WTC11 (cell line): ENCODE measurements around the gene NOD1. TPM values are rescaled to one million over a fixed set of nuclear protein-coding genes. Genes with fewer than 3 reads are reported as not detected.

Experiments used
- ATAC-seq: fragments of 200-7000 bp; cut with Tn5 transposase; 2 replicates; pipeline ENCODE4 v1.10.0; 2021; ENCODE audit warnings: mild to moderate bottlenecking, moderate library complexity
- CTCF ChIA-PET: fragments of 300-600 bp; sonication (Branson Sonifier 250); formaldehyde crosslinking; loops from one replicate; lab custom pipeline; 2021; ENCODE audit warnings: antibody characterized with exemption; lab: Charles Lee
- POLR2A ChIA-PET: fragments of 350-600 bp; sonication (Branson Sonifier 250); formaldehyde crosslinking; loops from one replicate; lab custom pipeline; 2021; ENCODE audit warnings: antibody characterized with exemption; lab: Charles Lee
- DNase-seq: peaks from one replicate; pipeline ENCODE4 v3.0.0; 2021; ENCODE audit warnings: low spot score
- H3K27ac Mint-ChIP-seq: 2 replicates; pipeline ENCODE4 v1.8.0; 2021; ENCODE audit warnings: mixed read lengths
- H3K27me3 Mint-ChIP-seq: 2 replicates; pipeline ENCODE4 v1.8.0; 2021; ENCODE audit warnings: low read depth, mild to moderate bottlenecking, moderate library complexity, mixed read lengths
- H3K36me3 Mint-ChIP-seq: 2 replicates; pipeline ENCODE4 v1.8.0; 2021; ENCODE audit warnings: mixed read lengths
- H3K4me1 Mint-ChIP-seq: 2 replicates; pipeline ENCODE4 v1.8.0; 2022; ENCODE audit warnings: mixed read lengths
- H3K4me3 Mint-ChIP-seq: 2 replicates; pipeline ENCODE4 v1.8.0; 2021; ENCODE audit warnings: mild to moderate bottlenecking, moderate library complexity, mixed read lengths
- H3K9me3 Mint-ChIP-seq: 2 replicates; pipeline ENCODE4 v1.8.0; 2021; ENCODE audit warnings: mixed read lengths
- CBFB ChIP-seq: sonication (generic); formaldehyde crosslinking; IDR thresholded peaks from 2 replicates; pipeline ENCODE4 v1.8.1; 2022; ENCODE audit warnings: mild to moderate bottlenecking, low read depth, missing genetic modification reagents
- FOXP1 ChIP-seq: sonication (generic); formaldehyde crosslinking; IDR thresholded peaks from 2 replicates; pipeline ENCODE4 v1.8.0; 2022; ENCODE audit warnings: missing genetic modification reagents, mild to moderate bottlenecking, moderate library complexity, borderline replicate concordance
- HMGXB4 ChIP-seq: sonication (generic); formaldehyde crosslinking; IDR thresholded peaks from 2 replicates; pipeline ENCODE4 v1.8.1; 2023; ENCODE audit warnings: mild to moderate bottlenecking, moderate library complexity, missing genetic modification reagents
- MLX ChIP-seq: sonication (generic); formaldehyde crosslinking; IDR thresholded peaks from 2 replicates; pipeline ENCODE4 v1.8.1; 2023; ENCODE audit warnings: mild to moderate bottlenecking, missing genetic modification reagents, moderate library complexity
- NFE2L1 ChIP-seq: sonication (generic); formaldehyde crosslinking; IDR thresholded peaks from 2 replicates; pipeline ENCODE4 v1.8.1; 2023; ENCODE audit warnings: missing genetic modification reagents
- RELA ChIP-seq: sonication (generic); formaldehyde crosslinking; IDR thresholded peaks from 2 replicates; pipeline ENCODE4 v1.8.1; 2022; ENCODE audit warnings: missing genetic modification reagents, mild to moderate bottlenecking, borderline replicate concordance
- SMAD3 ChIP-seq: sonication (generic); formaldehyde crosslinking; IDR thresholded peaks from 2 replicates; pipeline ENCODE4 v1.8.0; 2022; ENCODE audit warnings: missing genetic modification reagents, mild to moderate bottlenecking, borderline replicate concordance
- SOX15 ChIP-seq: fragments of 250-450 bp; sonication (Bioruptor Pico); IDR thresholded peaks from 2 replicates; pipeline ENCODE4 v1.9.0; 2021; ENCODE audit warnings: mild to moderate bottlenecking
- TP53 ChIP-seq: sonication (generic); formaldehyde crosslinking; IDR thresholded peaks from 2 replicates; pipeline ENCODE4 v1.8.1; 2023; ENCODE audit warnings: mild to moderate bottlenecking, missing genetic modification reagents
- ZBTB21 ChIP-seq: sonication (generic); formaldehyde crosslinking; IDR thresholded peaks from 2 replicates; pipeline ENCODE4 v1.8.1; 2023; ENCODE audit warnings: mild to moderate bottlenecking, missing genetic modification reagents, borderline replicate concordance
- ZNF416 ChIP-seq: fragments of 250-450 bp; sonication (Bioruptor Pico); IDR thresholded peaks from 2 replicates; pipeline ENCODE4 v1.9.0; 2021; ENCODE audit warnings: mild to moderate bottlenecking, inconsistent platforms
- ZNF532 ChIP-seq: fragments of 250-450 bp; sonication (Bioruptor Pico); IDR thresholded peaks from 2 replicates; pipeline ENCODE4 v1.9.0; 2021; ENCODE audit warnings: mild to moderate bottlenecking, borderline replicate concordance
- ZNF671 ChIP-seq: fragments of 250-450 bp; sonication (Bioruptor Pico); IDR thresholded peaks from 2 replicates; pipeline ENCODE4 v1.8.0; 2021; ENCODE audit warnings: mild to moderate bottlenecking
- ZSCAN18 ChIP-seq: fragments of 250-450 bp; sonication (Bioruptor Pico); IDR thresholded peaks from 2 replicates; pipeline ENCODE4 v2.1.2; 2022; ENCODE audit warnings: mild to moderate bottlenecking, moderate library complexity
- total RNA-seq: library from RNA; stranded (reverse); gene quantifications from 3 replicates; pipeline ENCODE4 v1.2.3, GENCODE V29; 2021

Gene NOD1
- total RNA-seq, 1 experiment from 2014 or later: 6.4 TPM

GRCh38 chr7:30525429-30525828, 46.8 kb upstream of the NOD1 start:
- DNase-seq (no peak), ATAC-seq (no peak)
- ChIA-PET CTCF (interaction anchor here (1.7 kb wide), 1 partner anchor 39 kb away, joined by 5 read pairs; no protein-coding TSS in a partner anchor), POLR2A (no interaction called here)
- no peaks in the 10 kb centered on the region for H3K9me3 Mint-ChIP-seq
- no peak overlapping the region for H3K4me3 Mint-ChIP-seq
- H3K36me3 Mint-ChIP-seq: no peaks in the 10 kb centered on the region
- no peak overlapping the region for H3K27ac Mint-ChIP-seq
- H3K4me1 Mint-ChIP-seq: peaks cover 10% of the 10 kb centered on the region
- peaks cover 12% of the 10 kb centered on the region; the same call in 1 of the 2 replicates for H3K27me3 Mint-ChIP-seq
- TF ChIP-seq SOX15 (no peak), MLX (CRISPR knock-in tag) (no peak), ZBTB21 (CRISPR knock-in tag) (no peak), HMGXB4 (CRISPR knock-in tag) (no peak), CBFB (CRISPR knock-in tag) (no peak)

GRCh38 chr7:30524545-30524944, 46.0 kb upstream of the NOD1 start:
- H3K4me3 Mint-ChIP-seq: no peak overlapping the region
- peaks cover 11% of the 10 kb centered on the region for H3K4me1 Mint-ChIP-seq
- H3K9me3 Mint-ChIP-seq: no peaks in the 10 kb centered on the region
- no peak for ATAC-seq
- CTCF ChIA-PET: no interaction called here
- DNase-seq: no peak
- TF ChIP-seq ZNF532 (CRISPR knock-in tag) (no peak), ZSCAN18 (CRISPR knock-in tag) (no peak), ZNF416 (no peak), ZNF671 (no peak), NFE2L1 (CRISPR knock-in tag) (no peak)
- TF ChIP-seq, all 79 proteins: peak for 0
- Mint-ChIP-seq H3K36me3 (no peaks in the 10 kb centered on the region), H3K27me3 (peaks cover 12% of the 10 kb centered on the region; the same call in 1 of the 2 replicates), H3K27ac (no peak overlapping the region)
- POLR2A ChIA-PET: no interaction called here

GRCh38 chr7:30523466-30523865, 44.9 kb upstream of the NOD1 start:
- H3K27ac Mint-ChIP-seq: no peak overlapping the region
- TF ChIP-seq TP53 (CRISPR knock-in tag): no peak
- no peak for TF ChIP-seq RELA (CRISPR knock-in tag)
- TF ChIP-seq FOXP1 (CRISPR knock-in tag): no peak
- no peak for TF ChIP-seq MLX (CRISPR knock-in tag)
- no peak for TF ChIP-seq SMAD3 (CRISPR knock-in tag)
- H3K4me1 Mint-ChIP-seq: peaks cover 11% of the 10 kb centered on the region
- DNase-seq (no peak), ATAC-seq (no peak)
- ChIA-PET CTCF (no interaction called here), POLR2A (no interaction called here)
- peaks cover 12% of the 10 kb centered on the region; the same call in 1 of the 2 replicates for H3K27me3 Mint-ChIP-seq
- H3K9me3 Mint-ChIP-seq: no peaks in the 10 kb centered on the region
- no peak overlapping the region for H3K4me3 Mint-ChIP-seq
- no peaks in the 10 kb centered on the region for H3K36me3 Mint-ChIP-seq
